H9 (cell line): Measurements from ENCODE around the gene ZNF618. TPM values are rescaled to one million over a fixed set of nuclear protein-coding genes. Genes with fewer than 3 reads are reported as not detected.
A peak's percentile ranks its signal among the peaks of the same experiment; 100 is the strongest.

Experiments
- DNase-seq: peaks from one replicate; pipeline ENCODE4 v3.0.0-alpha.2; 2017
- H2AFZ ChIP-seq: one replicate; pipeline ENCODE4 v1.6.1; 2013; ENCODE audit warnings: mild to moderate bottlenecking, low read length, control low read depth, moderate library complexity
- H2AK5ac ChIP-seq: 2 replicates; pipeline ENCODE4 v1.6.1; 2013; ENCODE audit warnings: low read length, control low read depth, mixed read lengths; ENCODE audit not compliant: insufficient read length
- H2BK120ac ChIP-seq: one replicate; pipeline ENCODE4 v1.6.1; 2013; ENCODE audit warnings: low read depth, mild to moderate bottlenecking, low read length, control low read depth, inconsistent platforms; ENCODE audit not compliant: poor library complexity, severe bottlenecking
- H2BK12ac ChIP-seq: 2 replicates; pipeline ENCODE4 v1.6.1; 2013; ENCODE audit warnings: low read length, control low read depth, mixed read lengths, low read depth; ENCODE audit not compliant: insufficient read length
- H2BK15ac ChIP-seq: 2 replicates; pipeline ENCODE4 v1.6.1; 2013; ENCODE audit warnings: low read depth, low read length, control low read depth
- H2BK20ac ChIP-seq: one replicate; pipeline ENCODE4 v1.6.1; 2013; ENCODE audit warnings: low read depth, mild to moderate bottlenecking, low read length, control low read depth, inconsistent platforms; ENCODE audit not compliant: poor library complexity, severe bottlenecking
- H2BK5ac ChIP-seq: 2 replicates; pipeline ENCODE4 v1.6.1; 2013; ENCODE audit warnings: low read length, control low read depth, mixed read lengths; ENCODE audit not compliant: insufficient read length
- H3K14ac ChIP-seq: 2 replicates; pipeline ENCODE4 v1.6.1; 2013; ENCODE audit warnings: low read length, control low read depth; ENCODE audit not compliant: insufficient read depth
- H3K18ac ChIP-seq: 2 replicates; pipeline ENCODE4 v1.6.1; 2013; ENCODE audit warnings: low read depth, mild to moderate bottlenecking, mixed read lengths, low read length, control low read depth; ENCODE audit not compliant: insufficient read length
- H3K23ac ChIP-seq: 2 replicates; pipeline ENCODE4 v1.6.1; 2013; ENCODE audit warnings: low read length, control low read depth, mixed read lengths, low read depth; ENCODE audit not compliant: insufficient read length
- H3K23me2 ChIP-seq: 2 replicates; pipeline ENCODE4 v1.6.1; 2013; ENCODE audit warnings: low read depth, mild to moderate bottlenecking, mixed read lengths, low read length, control low read depth; ENCODE audit not compliant: insufficient read length, poor library complexity, severe bottlenecking
- H3K27ac ChIP-seq: 2 replicates; pipeline ENCODE4 v1.5.1; 2013; ENCODE audit warnings: low read length, control low read depth, mixed read lengths, low read depth; ENCODE audit not compliant: insufficient read length
- H3K27me3 ChIP-seq: 2 replicates; pipeline ENCODE4 v1.6.1; 2013; ENCODE audit warnings: low read length, control low read depth, inconsistent platforms; ENCODE audit not compliant: insufficient read depth
- H3K4ac ChIP-seq: 2 replicates; pipeline ENCODE4 v1.6.1; 2013; ENCODE audit warnings: low read depth, mild to moderate bottlenecking, control low read depth, inconsistent platforms, low read length, moderate library complexity
- H3K4me1 ChIP-seq: 2 replicates; pipeline ENCODE4 v1.6.1; 2013; ENCODE audit warnings: low read length, control low read depth, inconsistent platforms; ENCODE audit not compliant: insufficient read depth
- H3K4me2 ChIP-seq: 2 replicates; pipeline ENCODE4 v1.6.1; 2013; ENCODE audit warnings: low read length, control low read depth, mixed read lengths; ENCODE audit not compliant: insufficient read length, insufficient read depth
- H3K56ac ChIP-seq: 2 replicates; pipeline ENCODE4 v1.6.1; 2013; ENCODE audit warnings: low read depth, mild to moderate bottlenecking, mixed read lengths, low read length, control low read depth; ENCODE audit not compliant: insufficient read length
- H3K79me1 ChIP-seq: 2 replicates; pipeline ENCODE4 v1.6.1; 2013; ENCODE audit warnings: low read depth, mild to moderate bottlenecking, moderate library complexity, low read length, control low read depth, inconsistent platforms; ENCODE audit not compliant: insufficient read depth, poor library complexity, severe bottlenecking
- H3K79me2 ChIP-seq: 2 replicates; pipeline ENCODE4 v1.6.1; 2013; ENCODE audit warnings: low read length, control low read depth, inconsistent platforms; ENCODE audit not compliant: insufficient read depth
- H3K9ac ChIP-seq: 2 replicates; pipeline ENCODE4 v1.6.1; 2013; ENCODE audit warnings: low read length, control low read depth, mixed read lengths; ENCODE audit not compliant: insufficient read length; ENCODE audit errors: extremely low read depth
- H3K9me3 ChIP-seq: one replicate; pipeline ENCODE4 v1.6.1; 2013; ENCODE audit warnings: low read depth, low read length, inconsistent platforms; ENCODE audit not compliant: control insufficient read depth
- H3T11ph ChIP-seq: one replicate; pipeline ENCODE4 v1.6.1; 2013; ENCODE audit warnings: mild to moderate bottlenecking, low read length, control low read depth, inconsistent platforms
- H4K20me1 ChIP-seq: one replicate; pipeline ENCODE4 v1.6.1; 2013; ENCODE audit not compliant: control insufficient read depth, insufficient read length, insufficient read depth
- H4K5ac ChIP-seq: 2 replicates; pipeline ENCODE4 v1.6.1; 2013; ENCODE audit warnings: low read depth, mild to moderate bottlenecking, mixed read lengths, low read length, control low read depth; ENCODE audit not compliant: insufficient read length
- H4K8ac ChIP-seq: replicated peaks from 2 replicates; pipeline ENCODE4 v1.6.1; 2013; ENCODE audit warnings: low read length, control low read depth, mixed read lengths, low read depth; ENCODE audit not compliant: insufficient read length
- H4K91ac ChIP-seq: 2 replicates; pipeline ENCODE4 v1.6.1; 2013; ENCODE audit warnings: low read depth, mild to moderate bottlenecking, moderate library complexity, mixed read lengths, low read length, control low read depth; ENCODE audit not compliant: insufficient read length
- H3K27ac Mint-ChIP-seq, 3 experiments: 2 replicates in 2 of 3; 3 replicates in 1 of 3; pipeline ENCODE4 v1.8.0; 2020 to 2021; ENCODE audit warnings: mixed read lengths in 3 of 3, mild to moderate bottlenecking in 1 of 3, moderate library complexity in 1 of 3
- H3K27me3 Mint-ChIP-seq: 2 replicates; pipeline ENCODE4 v1.8.0; 2021; ENCODE audit warnings: low read depth, mild to moderate bottlenecking, moderate library complexity, mixed read lengths
- H3K36me3 Mint-ChIP-seq, 3 experiments: 2 replicates in 2 of 3; 3 replicates in 1 of 3; pipeline ENCODE4 v1.8.0; 2020 to 2021; ENCODE audit warnings: low read depth in 3 of 3, mixed read lengths in 3 of 3; ENCODE audit not compliant: insufficient read depth in 1 of 3
- H3K4me1 Mint-ChIP-seq, 2 experiments: 2 replicates each; pipeline ENCODE4 v1.8.0; 2020; ENCODE audit warnings: mixed read lengths in 2 of 2
- H3K4me3 Mint-ChIP-seq, 2 experiments: 2 replicates in 1 of 2; 3 replicates in 1 of 2; pipeline ENCODE4 v1.8.0; 2020 to 2021; ENCODE audit warnings: mild to moderate bottlenecking in 2 of 2, mixed read lengths in 2 of 2, moderate library complexity in 1 of 2
- H3K9me3 Mint-ChIP-seq, 2 experiments: 2 replicates in 1 of 2; 3 replicates in 1 of 2; pipeline ENCODE4 v1.8.0; 2020; ENCODE audit warnings: mild to moderate bottlenecking in 2 of 2, mixed read lengths in 2 of 2, moderate library complexity in 1 of 2
- WGBS: extraction: QIAGEN DNeasy Blood & Tissue Kit; methylation state at CpG from one replicate; pipeline ENCODE4 v1.1.7; 2013; ENCODE audit warnings: missing lambda C conversion rate, low lambda C conversion rate, mixed read lengths; ENCODE audit not compliant: insufficient read length; ENCODE audit errors: extremely low coverage; 5-methylcytosine and 5-hydroxymethylcytosine counted together
- total RNA-seq: library from RNA; stranded (reverse); gene quantifications from 2 replicates; pipeline ENCODE4 v1.2.1, GENCODE V29; 2021
- TF ChIP-seq, protein P1 (sequence below): fragments of 200-600 bp; sonication (generic); conservative IDR thresholded peaks from 3 replicates; pipeline ENCODE4 v1.8.0; 2021; ENCODE audit warnings: antibody characterized with exemption, mild to moderate bottlenecking

The ZNF618 gene
- total RNA-seq, 1 experiment from 2014 or later: 13.6 TPM

DNA sequence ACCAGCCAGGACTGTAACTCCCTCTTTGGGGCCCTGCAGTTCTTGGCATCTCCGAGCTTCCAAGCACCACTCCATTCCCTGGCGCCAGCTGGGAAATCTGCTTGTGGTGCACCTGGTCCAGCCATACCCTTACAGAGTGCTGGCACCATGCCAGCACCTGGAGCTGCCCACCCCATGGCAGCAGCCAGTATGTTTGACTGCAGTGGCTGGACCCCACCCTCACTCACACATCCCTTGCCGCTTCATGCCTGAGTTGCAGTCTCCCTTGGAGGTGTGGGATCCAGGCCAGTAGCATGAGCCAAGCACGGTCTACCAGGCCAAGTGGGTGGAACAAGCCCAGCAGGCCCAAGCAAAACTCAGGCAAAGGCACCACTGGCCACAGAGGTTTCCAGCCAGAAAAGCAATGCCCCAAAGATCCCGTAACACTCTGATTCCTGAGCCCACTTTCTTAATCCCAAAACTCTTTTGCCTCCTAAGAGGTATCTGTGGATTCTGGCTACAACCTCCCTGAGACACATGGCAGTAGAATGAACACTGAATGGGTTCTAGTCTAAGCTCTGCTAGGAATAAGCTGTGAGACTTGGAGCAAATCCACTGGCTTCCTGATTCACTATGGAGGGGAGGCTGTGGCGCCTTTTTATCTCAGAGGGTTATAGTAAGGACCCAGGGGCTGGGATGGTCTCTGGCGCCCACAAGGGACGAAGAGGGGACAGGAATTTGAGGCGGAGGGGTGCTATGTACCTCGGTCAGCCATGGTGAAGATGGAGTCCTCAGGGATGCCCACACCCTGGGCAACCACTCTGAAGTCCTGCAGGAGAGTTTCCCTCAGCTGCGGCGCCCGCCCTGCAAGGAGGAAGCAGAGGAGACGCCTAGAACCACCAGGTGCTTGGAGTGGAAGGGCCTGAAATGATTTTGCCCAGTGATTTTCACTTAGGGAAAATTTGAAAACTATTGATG lies 196.4 kb downstream of the ZNF618 start:
- Histone ChIP-seq H2AFZ (no peak overlapping the region), H4K91ac (no peak overlapping the region)
- no peaks in the 10 kb centered on the region for H3K9me3 Mint-ChIP-seq

More for the DNA sequence above, 196.4 kb downstream of the ZNF618 start:
- Histone ChIP-seq H4K20me1 (no peaks in the 10 kb centered on the region), H3T11ph (no peak overlapping the region), H3K9ac (no peak overlapping the region), H2AK5ac (no peak overlapping the region), H3K4me2 (no peak overlapping the region), H3K27ac (no peak overlapping the region), H2BK120ac (no peak overlapping the region), H3K18ac (no peak overlapping the region), H3K79me2 (no peaks in the 10 kb centered on the region), H4K5ac (no peak overlapping the region), H2BK5ac (no peak overlapping the region), H3K56ac (no peak overlapping the region), H3K23ac (no peak overlapping the region), H3K23me2 (no peaks in the 10 kb centered on the region), H4K8ac (no peak overlapping the region), H2BK12ac (no peak overlapping the region), H3K4me1 (no peaks in the 10 kb centered on the region), H3K27me3 (no peaks in the 10 kb centered on the region), H3K4ac (no peak overlapping the region), H3K79me1 (no peaks in the 10 kb centered on the region), H3K14ac (no peak overlapping the region; the same call in 1 of the 2 replicates), H2BK15ac (no peak overlapping the region), H2BK20ac (no peak overlapping the region), H3K9me3 (no peaks in the 10 kb centered on the region)
- Mint-ChIP-seq H3K4me1 (peaks cover 3 to 7% of the 10 kb centered on the region in 2 experiments; a peak in 3 of 4 replicates), H3K27me3 (peaks cover 35% of the 10 kb centered on the region), H3K36me3 (no peaks in the 10 kb centered on the region), H3K4me3 (no peak overlapping the region), H3K27ac (no peak overlapping the region)
- DNase-seq: no peak
- TF ChIP-seq, protein P1, sequence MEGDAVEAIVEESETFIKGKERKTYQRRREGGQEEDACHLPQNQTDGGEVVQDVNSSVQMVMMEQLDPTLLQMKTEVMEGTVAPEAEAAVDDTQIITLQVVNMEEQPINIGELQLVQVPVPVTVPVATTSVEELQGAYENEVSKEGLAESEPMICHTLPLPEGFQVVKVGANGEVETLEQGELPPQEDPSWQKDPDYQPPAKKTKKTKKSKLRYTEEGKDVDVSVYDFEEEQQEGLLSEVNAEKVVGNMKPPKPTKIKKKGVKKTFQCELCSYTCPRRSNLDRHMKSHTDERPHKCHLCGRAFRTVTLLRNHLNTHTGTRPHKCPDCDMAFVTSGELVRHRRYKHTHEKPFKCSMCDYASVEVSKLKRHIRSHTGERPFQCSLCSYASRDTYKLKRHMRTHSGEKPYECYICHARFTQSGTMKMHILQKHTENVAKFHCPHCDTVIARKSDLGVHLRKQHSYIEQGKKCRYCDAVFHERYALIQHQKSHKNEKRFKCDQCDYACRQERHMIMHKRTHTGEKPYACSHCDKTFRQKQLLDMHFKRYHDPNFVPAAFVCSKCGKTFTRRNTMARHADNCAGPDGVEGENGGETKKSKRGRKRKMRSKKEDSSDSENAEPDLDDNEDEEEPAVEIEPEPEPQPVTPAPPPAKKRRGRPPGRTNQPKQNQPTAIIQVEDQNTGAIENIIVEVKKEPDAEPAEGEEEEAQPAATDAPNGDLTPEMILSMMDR: peak; percentile 40; the same call in 1 of the 3 replicates
- WGBS: no CpG with 5 or more reads among the region's 14 CpGs
